Fibroblast of skin of right biceps (primary cell): Measurements from ENCODE around the gene PDCD1.
"Not testable (repeated sequence)": the region's sequence is repeated elsewhere in the genome, so short reads cannot be mapped to it uniquely, and the experiment has no call there.

ENCODE experiments used
- DNase-seq: peaks from one replicate; pipeline ENCODE4 v3.0.0-alpha.2; 2013

Gene PDCD1

GRCh38 chr2:241823531-241824437 lies 34.9 kb downstream of the PDCD1 start:
- DNase-seq = not testable (repeated sequence)

GRCh38 chr2:241822264-241822623 lies 36.5 kb downstream of the PDCD1 start:
- DNase-seq = no peak

- no peak for DNase-seq
Observed at GRCh38 chr2:241821460-241822263, 37.0 kb downstream of the PDCD1 start.

GRCh38 chr2:241820625-241821384 lies 37.9 kb downstream of the PDCD1 start:
- DNase-seq = no peak

- not testable (repeated sequence) for DNase-seq
Observed at GRCh38 chr2:241819947-241820624, 38.6 kb downstream of the PDCD1 start.

- no peak for DNase-seq
Observed at GRCh38 chr2:241818943-241819270, 39.8 kb downstream of the PDCD1 start.

GRCh38 chr2:241818229-241818942 lies 40.3 kb downstream of the PDCD1 start:
- DNase-seq = no peak

GRCh38 chr2:241817821-241818215 lies 40.9 kb downstream of the PDCD1 start:
- not testable (repeated sequence) for DNase-seq

- no peak for DNase-seq
Observed at GRCh38 chr2:241817126-241817820, 41.4 kb downstream of the PDCD1 start.

GRCh38 chr2:241816431-241817121 lies 42.1 kb downstream of the PDCD1 start:
- DNase-seq = no peak

- no peak for DNase-seq
Observed at GRCh38 chr2:241815477-241816430, 42.9 kb downstream of the PDCD1 start.

GRCh38 chr2:241814643-241815476 lies 43.8 kb downstream of the PDCD1 start:
- no peak for DNase-seq

GRCh38 chr2:241814393-241814642 lies 44.4 kb downstream of the PDCD1 start:
- no peak for DNase-seq

GRCh38 chr2:241813644-241814392 lies 44.9 kb downstream of the PDCD1 start:
- DNase-seq = no peak

GRCh38 chr2:241812730-241813643 lies 45.7 kb downstream of the PDCD1 start:
- no peak for DNase-seq

- DNase-seq = no peak
Observed at GRCh38 chr2:241811952-241812729, 46.6 kb downstream of the PDCD1 start.
